Fibroblast of lung (primary cell): ENCODE results near the gene MTFP1.

Experiments used
- CTCF ChIP-seq, 2 donors: IDR thresholded peaks in 1 of 2; conservative IDR thresholded peaks in 1 of 2; 1 replicate in 1 of 2; 2 replicates in 1 of 2; pipeline ENCODE4 v1.5.1; 2011 to 2012; ENCODE audit warnings: low read length in 2 of 2, control low read depth in 1 of 2, inconsistent platforms in 1 of 2, low read depth in 1 of 2, mild to moderate bottlenecking in 1 of 2
- EZH2 ChIP-seq: IDR thresholded peaks from 2 replicates; pipeline ENCODE4 v1.5.1; 2012; ENCODE audit warnings: low read length, control low read depth, mild to moderate bottlenecking; ENCODE audit errors: missing control alignments

DNA sequence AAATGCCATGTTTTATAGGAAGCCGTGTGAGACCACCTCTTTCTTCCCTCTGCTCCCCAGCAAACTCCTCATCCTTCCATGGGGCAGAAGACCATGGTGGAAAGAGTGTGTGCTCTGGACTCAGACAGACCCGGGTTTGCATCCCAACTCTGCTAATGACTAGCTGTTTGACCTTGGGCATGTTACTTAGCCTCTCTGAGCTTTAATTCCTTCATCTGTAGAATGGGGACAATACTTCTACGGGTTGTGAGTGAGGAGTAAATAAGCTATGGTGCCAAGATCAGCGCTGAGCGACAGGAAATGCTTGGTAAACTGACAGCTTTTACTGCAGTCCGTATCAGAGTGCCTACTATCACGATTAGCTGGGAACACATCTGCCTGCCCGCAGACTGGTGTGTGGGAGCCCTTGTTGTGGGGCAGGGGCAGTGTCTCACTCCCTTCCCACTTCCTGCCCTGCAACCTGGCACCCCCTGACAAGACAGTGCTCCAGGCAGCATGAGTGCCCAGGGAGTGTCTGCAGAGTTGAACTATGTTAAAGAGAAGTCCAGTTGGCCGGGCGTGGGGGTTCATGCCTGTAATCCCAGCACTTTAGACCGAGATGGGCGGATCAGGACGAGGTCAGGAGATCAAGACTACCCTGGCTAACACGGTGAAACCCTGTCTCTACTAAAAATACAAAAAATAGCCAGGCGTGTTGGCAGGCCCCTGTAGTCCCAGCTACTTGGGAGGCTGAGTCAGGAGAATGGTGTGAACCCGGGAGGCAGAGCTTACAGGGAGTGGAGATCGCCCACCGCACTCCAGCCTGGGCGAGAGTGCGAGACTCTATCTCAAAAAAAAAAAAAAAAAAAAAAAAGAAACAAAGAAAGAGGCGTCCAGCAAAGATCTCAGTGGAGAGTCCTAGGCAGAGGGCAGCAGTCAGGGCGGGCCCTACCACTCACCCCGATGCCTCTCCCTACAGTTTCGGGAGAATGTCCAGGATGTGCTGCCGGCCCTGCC lies 26.6 kb upstream of the MTFP1 start:
- TF ChIP-seq CTCF (conservative IDR thresholded peaks at IDR 0.05 in 1 of 2, IDR thresholded peaks at IDR 0.05 in 1 of 2; ENCODE audit: low read depth in 1 of 2, low read length in 2 of 2) (no peak), EZH2 (no peak)
